ENCODE measurements around the gene ZNF792.
"Not testable (repeated sequence)": the region's sequence is repeated elsewhere in the genome, so short reads cannot be mapped to it uniquely, and the experiment has no call there.

ZNF792 gene

DNA sequence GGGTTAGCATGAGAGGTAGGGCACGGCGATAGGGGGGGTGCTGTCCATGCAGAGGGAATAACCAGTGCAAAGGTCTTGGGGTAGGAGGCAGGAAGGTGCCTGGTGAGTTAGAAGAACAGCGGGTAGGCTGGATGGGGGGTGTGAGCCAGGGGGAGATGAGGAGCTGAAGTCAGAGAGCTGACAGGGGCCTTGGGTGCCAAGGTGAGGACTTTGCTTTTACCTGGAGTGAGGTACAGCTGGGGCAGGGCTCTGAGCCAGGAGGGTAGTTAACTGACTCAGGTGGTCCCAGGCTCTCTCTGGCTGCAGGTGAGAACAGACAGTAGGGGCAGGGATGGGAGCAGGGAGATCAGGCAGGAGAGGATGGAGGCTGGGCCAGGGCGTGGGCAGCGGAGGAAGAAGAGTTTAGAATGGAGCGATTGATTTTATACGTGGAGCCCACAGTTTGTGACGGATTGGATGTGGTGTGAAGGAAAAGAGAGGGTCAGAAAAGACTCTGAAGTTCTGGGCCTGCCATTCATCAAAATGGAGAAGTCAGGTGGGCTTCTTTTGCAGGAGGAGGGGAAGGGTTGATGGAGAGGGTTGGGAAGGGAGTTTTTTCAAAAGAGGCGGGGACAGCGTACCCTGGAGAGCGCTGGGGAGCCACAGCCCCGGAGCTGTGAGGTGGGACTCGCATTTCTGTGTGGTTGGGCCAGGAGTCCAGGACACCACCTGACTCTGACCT is 34.9 kb upstream of the ZNF792 start:
- DNase-seq, result no peak

DNA sequence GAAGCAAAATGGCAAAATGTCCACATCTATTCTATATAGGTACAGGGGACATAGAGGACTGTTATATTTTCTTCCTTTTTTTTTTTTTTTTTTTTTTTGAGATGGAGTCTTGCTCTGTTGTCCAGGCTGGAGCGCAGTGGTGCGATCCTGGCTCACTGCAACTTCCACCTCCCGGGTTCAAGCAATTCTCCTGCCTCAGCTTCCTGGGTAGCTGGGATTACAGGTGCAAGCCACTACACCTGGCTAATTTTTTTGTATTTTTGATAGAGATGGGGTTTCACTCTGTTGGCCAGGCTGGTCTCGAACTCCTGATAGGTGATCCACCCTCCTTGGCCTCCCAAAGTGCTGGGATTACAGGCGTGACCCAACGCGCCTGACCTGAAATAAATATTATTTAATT is 34.2 kb upstream of the ZNF792 start:
- DNase-seq, result not testable (repeated sequence)

- no peak for DNase-seq
Measured at GRCh38 chr19:34997071-34997617, 33.1 kb upstream of the ZNF792 start.

- no peak for DNase-seq
Measured at GRCh38 chr19:34995551-34995950, 31.5 kb upstream of the ZNF792 start.

- DNase-seq, result no peak
Measured at GRCh38 chr19:34994643-34995541, 30.9 kb upstream of the ZNF792 start.

GRCh38 chr19:34994286-34994642 is 30.2 kb upstream of the ZNF792 start:
- DNase-seq, result no peak

DNA sequence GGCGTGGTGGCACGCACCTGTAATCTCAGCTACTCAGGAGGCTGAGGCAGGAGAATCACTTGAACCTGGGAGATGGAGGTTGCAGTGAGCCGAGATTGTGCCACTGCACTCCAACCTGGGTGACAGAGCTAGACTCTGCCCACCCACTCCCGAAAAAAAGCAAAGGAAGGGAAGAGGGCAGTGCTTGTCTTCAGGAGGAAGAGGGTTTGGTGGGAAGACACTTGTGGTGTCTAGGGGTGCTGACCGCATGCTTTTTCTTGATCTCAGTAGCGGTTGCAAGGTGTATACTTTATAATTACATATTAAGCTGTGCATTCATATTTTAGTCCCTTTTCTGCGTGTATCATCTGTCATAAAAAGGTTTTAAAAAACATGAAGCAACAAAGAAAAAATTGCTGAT is 28.6 kb upstream of the ZNF792 start:
- not testable (repeated sequence) for DNase-seq

DNA sequence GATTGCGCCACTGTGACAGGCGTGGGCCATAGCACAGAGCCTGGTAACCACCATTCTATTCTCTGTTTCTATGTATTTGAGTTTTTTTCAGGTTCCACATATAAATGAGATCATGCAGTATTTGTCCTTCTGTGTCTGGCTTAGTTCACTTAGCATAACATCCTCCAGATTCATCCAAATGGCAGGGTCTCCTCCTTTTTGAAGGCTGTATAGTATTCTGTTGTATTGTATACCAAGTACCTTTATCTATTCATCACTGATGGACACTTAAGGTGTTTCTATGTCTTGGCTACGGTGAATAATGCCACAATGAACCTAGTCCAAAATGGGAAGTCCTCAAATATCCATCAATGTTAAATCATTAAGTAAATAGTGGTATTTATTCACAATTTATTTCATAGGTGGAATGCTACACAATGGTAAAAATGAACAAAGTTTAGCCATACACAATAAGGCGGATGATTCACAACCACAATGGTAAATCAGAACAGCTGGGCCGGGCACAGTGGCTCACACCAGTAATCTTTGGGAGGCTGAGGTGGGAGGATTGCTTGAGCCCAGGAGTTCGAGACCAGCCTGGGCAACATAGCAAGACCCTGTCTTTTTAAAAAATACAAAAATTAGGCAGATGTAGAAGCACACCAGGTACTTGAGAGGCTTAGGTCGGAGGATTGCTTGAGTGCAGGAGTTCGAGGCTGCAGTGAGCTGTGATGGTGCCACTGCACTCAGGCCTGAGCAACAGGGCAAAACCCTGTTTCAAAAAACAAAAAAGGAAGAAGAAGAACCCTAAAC is 27.7 kb upstream of the ZNF792 start:
- DNase-seq, result no peak

DNA sequence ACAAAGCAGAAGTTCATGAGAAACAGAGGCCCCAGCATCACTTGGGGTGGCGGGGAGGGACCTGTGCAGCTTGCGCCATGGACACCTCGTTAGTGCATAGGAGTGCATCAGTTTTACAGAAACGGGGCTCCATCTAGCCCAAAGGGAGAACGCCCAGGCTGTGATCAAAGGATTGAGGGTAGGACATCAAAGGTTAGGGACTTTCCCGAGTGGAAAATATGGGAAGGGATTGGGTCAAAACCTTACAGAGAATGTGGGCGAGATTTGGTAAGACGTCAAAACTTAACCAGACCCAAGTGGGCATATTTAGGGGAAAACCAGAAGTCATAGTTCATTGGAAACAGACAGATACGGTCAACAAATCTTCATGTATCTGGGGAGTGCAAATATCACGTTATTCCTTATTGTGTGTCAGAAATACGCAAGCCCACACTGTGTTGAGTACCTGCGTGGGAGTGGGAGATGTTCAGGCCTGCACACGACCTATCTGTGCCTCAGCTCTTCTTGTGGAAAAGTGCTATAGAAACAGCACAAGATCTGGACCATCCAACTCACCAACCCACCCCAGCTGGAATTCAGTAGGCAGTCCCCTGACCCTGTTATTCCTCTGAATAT is 26.7 kb upstream of the ZNF792 start:
- DNase-seq, result no peak

- no peak for DNase-seq
Measured at GRCh38 chr19:34989298-34989697, 25.3 kb upstream of the ZNF792 start.

DNA sequence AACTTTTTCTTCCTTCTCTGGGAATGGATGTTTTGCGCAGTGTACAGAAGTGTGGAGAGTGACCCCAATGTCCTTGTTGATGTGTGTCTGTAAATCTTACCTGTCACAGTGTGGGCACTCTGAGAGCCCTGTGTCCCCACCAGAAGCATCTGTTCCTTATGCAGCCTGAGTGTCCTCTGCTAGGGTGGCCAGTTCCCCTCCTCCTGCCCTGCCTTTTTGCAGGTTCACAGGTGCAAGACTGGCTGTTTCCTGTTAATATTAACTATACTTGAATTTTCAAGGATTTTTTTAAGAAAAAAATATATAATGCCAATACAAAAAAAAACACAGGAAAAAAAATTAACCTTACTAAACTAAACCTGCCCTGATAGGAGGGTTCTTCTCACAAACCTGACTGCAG is 24.1 kb upstream of the ZNF792 start:
- DNase-seq, result no peak

DNA sequence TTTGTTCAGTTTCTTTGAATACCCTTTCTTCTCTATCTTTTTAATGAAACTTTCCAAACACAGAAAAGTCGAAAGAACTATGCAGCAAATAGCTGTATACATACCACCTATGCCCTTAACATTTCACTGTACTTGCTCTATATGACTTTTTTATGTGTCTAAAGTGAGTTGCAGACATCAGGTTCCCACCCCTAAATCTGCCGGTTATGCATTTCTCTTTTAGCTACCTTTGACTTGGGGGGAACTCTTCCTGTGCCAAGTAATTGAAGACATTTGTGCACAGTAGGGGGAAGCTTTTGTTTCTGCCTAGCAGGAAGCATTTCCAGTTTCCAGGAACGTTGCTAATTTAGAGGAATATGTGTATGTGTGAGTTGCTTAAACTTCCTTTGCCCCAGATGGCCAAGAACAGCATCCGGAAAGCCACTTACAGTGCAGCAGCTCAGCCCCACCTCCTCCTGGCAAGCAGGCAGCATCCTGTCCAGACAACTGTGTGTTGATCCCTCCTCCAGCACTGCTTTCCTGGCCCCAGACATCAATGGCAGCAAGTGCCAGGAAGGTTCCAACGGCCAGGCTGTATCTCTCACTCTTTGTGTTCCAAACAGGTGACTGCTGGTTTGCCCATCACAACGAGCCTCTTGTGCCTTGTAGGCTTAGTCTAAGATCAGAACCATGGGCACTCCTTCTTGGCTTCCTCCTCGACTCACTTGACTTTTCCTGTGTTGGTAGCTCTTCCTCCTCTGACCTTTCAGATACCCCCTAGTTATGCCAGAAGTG is 21.4 kb upstream of the ZNF792 start:
- no peak for DNase-seq

GRCh38 chr19:34984287-34984686 is 20.3 kb upstream of the ZNF792 start:
- no peak for DNase-seq

DNA sequence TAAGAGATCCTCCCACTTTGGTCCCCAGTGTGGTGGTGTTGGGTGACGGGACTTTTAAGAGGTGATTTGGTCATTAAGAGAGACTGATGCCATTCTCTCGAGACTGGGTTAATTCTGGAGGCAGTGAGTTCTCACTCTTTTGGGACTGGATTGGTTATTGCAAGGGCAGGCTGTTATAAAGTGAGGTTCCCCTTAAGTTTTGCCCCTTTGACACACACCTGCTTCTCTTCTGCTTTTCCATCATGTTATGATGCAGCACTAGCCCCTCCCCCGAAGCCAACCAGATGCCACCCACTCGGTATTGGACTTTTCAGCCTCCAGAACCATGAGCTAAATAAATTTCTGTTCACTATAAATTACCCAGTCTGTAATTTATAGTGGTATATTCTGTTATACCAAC is 19.8 kb upstream of the ZNF792 start:
- no peak for DNase-seq

DNA sequence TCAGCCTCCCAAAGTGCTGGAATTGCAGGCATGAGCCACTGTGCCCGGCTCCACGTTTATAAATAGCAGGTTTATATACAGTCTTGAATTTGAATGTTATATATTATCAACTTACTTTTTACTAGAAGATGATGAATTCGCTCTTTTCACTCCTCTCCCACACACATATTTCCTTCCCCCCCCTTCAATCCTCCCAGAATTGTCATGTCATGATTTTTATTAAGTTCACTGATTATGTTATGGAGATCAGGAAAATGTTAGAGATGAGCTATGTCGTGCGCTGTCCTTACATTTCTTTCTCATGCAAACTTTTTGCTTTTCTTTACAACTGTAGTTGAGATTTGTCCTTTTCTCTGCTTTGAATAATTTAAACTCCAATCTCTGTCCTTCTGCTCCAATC is 18.2 kb upstream of the ZNF792 start:
- no peak for DNase-seq

GRCh38 chr19:34979819-34980640 is 16.0 kb upstream of the ZNF792 start:
- DNase-seq, result no peak

- no peak for DNase-seq
Measured at GRCh38 chr19:34976611-34977010, 12.6 kb upstream of the ZNF792 start.

- no peak for DNase-seq
Measured at GRCh38 chr19:34975056-34975455, 11.0 kb upstream of the ZNF792 start.

GRCh38 chr19:34974646-34975045 is 10.6 kb upstream of the ZNF792 start:
- no peak for DNase-seq

GRCh38 chr19:34972163-34972705 is 8.2 kb upstream of the ZNF792 start:
- no peak for DNase-seq
